Measurements from ENCODE around the gene RFX3.

The RFX3 gene

GRCh38 chr9:3391414-3391813 lies 134.4 kb downstream of the RFX3 start:
- Histone ChIP-seq H2AFZ (no peak overlapping the region), H3K36me3 (ENCODE audit: control insufficient read depth, insufficient read depth, low read length) (no peaks in the 10 kb centered on the region)
- no peak for TF ChIP-seq CTCF (IDR thresholded peaks at IDR 0.05)

GRCh38 chr9:3386753-3387152 lies 139.0 kb downstream of the RFX3 start:
- no peaks in the 10 kb centered on the region for H3K36me3 ChIP-seq (ENCODE audit: control insufficient read depth, insufficient read depth, low read length)
- no peaks in the 10 kb centered on the region for H3K79me2 ChIP-seq
- H3K9ac ChIP-seq: no peak overlapping the region
- no peak overlapping the region for H3K27ac ChIP-seq
- no peak overlapping the region for H3K4me2 ChIP-seq (ENCODE audit: low read length)
- H2AFZ ChIP-seq: no peak overlapping the region
- TF ChIP-seq CTCF (IDR thresholded peaks at IDR 0.05): no peak
- no peaks in the 10 kb centered on the region for H3K9me3 ChIP-seq (ENCODE audit: control insufficient read depth, low read length)
- no peak overlapping the region for H3K4me3 ChIP-seq (ENCODE audit: low read depth, low read length)
- H3K4me1 ChIP-seq: no peaks in the 10 kb centered on the region
- no peaks in the 10 kb centered on the region for H3K27me3 ChIP-seq (ENCODE audit: control insufficient read depth, insufficient read depth, low read length)

More at GRCh38 chr9:3391414-3391813, 134.4 kb downstream of the RFX3 start:
- Histone ChIP-seq H3K9me3 (ENCODE audit: control insufficient read depth, low read length) (no peaks in the 10 kb centered on the region), H3K4me1 (no peaks in the 10 kb centered on the region), H3K79me2 (no peaks in the 10 kb centered on the region), H3K9ac (no peak overlapping the region), H3K27me3 (ENCODE audit: control insufficient read depth, insufficient read depth, low read length) (no peaks in the 10 kb centered on the region), H3K27ac (no peak overlapping the region), H3K4me3 (ENCODE audit: low read depth, low read length) (no peak overlapping the region), H3K4me2 (ENCODE audit: low read length) (no peak overlapping the region)

GRCh38 chr9:3385871-3386270 lies 139.9 kb downstream of the RFX3 start:
- no peaks in the 10 kb centered on the region for H3K4me1 ChIP-seq
- no peak for TF ChIP-seq CTCF (IDR thresholded peaks at IDR 0.05)

GRCh38 chr9:3371842-3372241 lies 154.0 kb downstream of the RFX3 start:
- Histone ChIP-seq H3K4me2 (ENCODE audit: low read length) (no peak overlapping the region), H3K4me1 (no peaks in the 10 kb centered on the region), H3K27ac (no peak overlapping the region), H3K9me3 (ENCODE audit: control insufficient read depth, low read length) (no peaks in the 10 kb centered on the region), H3K9ac (no peak overlapping the region), H2AFZ (no peak overlapping the region), H3K4me3 (ENCODE audit: low read depth, low read length) (no peak overlapping the region), H3K36me3 (ENCODE audit: control insufficient read depth, insufficient read depth, low read length) (no peaks in the 10 kb centered on the region), H3K27me3 (ENCODE audit: control insufficient read depth, insufficient read depth, low read length) (no peaks in the 10 kb centered on the region), H3K79me2 (no peaks in the 10 kb centered on the region)
- TF ChIP-seq CTCF (IDR thresholded peaks at IDR 0.05): no peak

More at GRCh38 chr9:3385871-3386270, 139.9 kb downstream of the RFX3 start:
- Histone ChIP-seq H3K27ac (no peak overlapping the region), H3K36me3 (ENCODE audit: control insufficient read depth, insufficient read depth, low read length) (no peaks in the 10 kb centered on the region), H3K9ac (no peak overlapping the region), H3K4me3 (ENCODE audit: low read depth, low read length) (no peak overlapping the region), H3K9me3 (ENCODE audit: control insufficient read depth, low read length) (no peaks in the 10 kb centered on the region), H3K79me2 (no peaks in the 10 kb centered on the region), H3K27me3 (ENCODE audit: control insufficient read depth, insufficient read depth, low read length) (no peaks in the 10 kb centered on the region), H3K4me2 (ENCODE audit: low read length) (no peak overlapping the region), H2AFZ (no peak overlapping the region)

GRCh38 chr9:3370715-3371114 lies 155.1 kb downstream of the RFX3 start:
- Histone ChIP-seq H3K9ac (no peak overlapping the region), H3K27ac (no peak overlapping the region), H3K79me2 (no peaks in the 10 kb centered on the region), H3K4me2 (ENCODE audit: low read length) (no peak overlapping the region), H3K9me3 (ENCODE audit: control insufficient read depth, low read length) (no peaks in the 10 kb centered on the region), H3K4me1 (no peaks in the 10 kb centered on the region), H2AFZ (no peak overlapping the region), H3K4me3 (ENCODE audit: low read depth, low read length) (no peak overlapping the region), H3K36me3 (ENCODE audit: control insufficient read depth, insufficient read depth, low read length) (no peaks in the 10 kb centered on the region), H3K27me3 (ENCODE audit: control insufficient read depth, insufficient read depth, low read length) (no peaks in the 10 kb centered on the region)
- no peak for TF ChIP-seq CTCF (IDR thresholded peaks at IDR 0.05)
